HUDEP-2 (cell line): ENCODE results near the gene REC8.

Experiments
- DNase-seq, 76 experiments: peaks; one replicate each; lab custom pipeline; 2025; ENCODE audit not compliant: unreplicated experiment in 76 of 76; lab: John Stamatoyannopoulos, UW

REC8 gene

GRCh38 chr14:24224618-24225071 lies 52.8 kb downstream of the REC8 start:
- DNase-seq = no peak

GRCh38 chr14:24226473-24226872 lies 54.6 kb downstream of the REC8 start:
- no peak for DNase-seq

- DNase-seq = no peak
These were observed 57.0 kb downstream of the REC8 start for GRCh38 chr14:24228902-24229301.
